Smooth muscle cell (in vitro differentiated cells): Measurements from ENCODE around the gene TELO2. TPM values are rescaled to one million over a fixed set of nuclear protein-coding genes. Genes with fewer than 3 reads are reported as not detected.

Experiments
- DNase-seq: peaks from one replicate; lab custom pipeline; 2025; ENCODE audit not compliant: unreplicated experiment; lab: John Stamatoyannopoulos, UW
- H2AFZ ChIP-seq: fragments of 200-600 bp; sonication (generic); 2 replicates; pipeline ENCODE4 v1.6.0; 2016; ENCODE audit warnings: antibody characterized with exemption, low read depth, mild to moderate bottlenecking
- H3F3A ChIP-seq: fragments of 200-600 bp; sonication (generic); 2 replicates; pipeline ENCODE4 v1.6.0; 2017; ENCODE audit warnings: antibody characterized with exemption, low read depth
- H3K27ac ChIP-seq: fragments of 200-600 bp; sonication (generic); 2 replicates; pipeline ENCODE4 v1.5.1; 2016; ENCODE audit warnings: low read depth, mild to moderate bottlenecking
- H3K27me3 ChIP-seq: fragments of 200-600 bp; sonication (generic); 2 replicates; pipeline ENCODE4 v1.6.1; 2016; ENCODE audit warnings: low read depth, mild to moderate bottlenecking
- H3K36me3 ChIP-seq: fragments of 200-600 bp; sonication (generic); 2 replicates; pipeline ENCODE4 v1.5.1; 2016; ENCODE audit warnings: low read depth
- H3K4me1 ChIP-seq: fragments of 200-600 bp; sonication (generic); 2 replicates; pipeline ENCODE4 v1.5.1; 2016; ENCODE audit warnings: low read depth
- H3K4me2 ChIP-seq: fragments of 200-600 bp; sonication (generic); 2 replicates; pipeline ENCODE4 v1.6.0; 2016; ENCODE audit warnings: mild to moderate bottlenecking
- H3K4me3 ChIP-seq: fragments of 200-600 bp; sonication (generic); 2 replicates; pipeline ENCODE4 v1.5.1; 2016; ENCODE audit warnings: mild to moderate bottlenecking
- H3K79me2 ChIP-seq: fragments of 200-600 bp; sonication (generic); 2 replicates; pipeline ENCODE4 v1.6.0; 2016; ENCODE audit warnings: low read depth, mild to moderate bottlenecking
- H3K9ac ChIP-seq: fragments of 200-600 bp; sonication (generic); 2 replicates; pipeline ENCODE4 v1.6.0; 2016; ENCODE audit warnings: low read depth
- H3K9me3 ChIP-seq: fragments of 200-600 bp; sonication (generic); replicated peaks from 2 replicates; pipeline ENCODE4 v1.5.1; 2016; ENCODE audit warnings: low read depth
- H4K20me1 ChIP-seq: fragments of 200-600 bp; sonication (generic); 2 replicates; pipeline ENCODE4 v1.6.0; 2016; ENCODE audit warnings: low read depth
- WGBS: methylation state at CpG from one replicate; pipeline ENCODE4 v1.1.7; 2016; ENCODE audit warnings: low lambda C conversion rate; 5-methylcytosine and 5-hydroxymethylcytosine counted together
- polyA plus RNA-seq: library from polyadenylated mRNA; unstranded; fragments of >200 nt; fragmentation: Nextera tagmentation; extraction: Ambion mirVana; gene quantifications from 2 replicates; pipeline ENCODE4 v1.2.1, GENCODE V29; 2016
- total RNA-seq: library from RNA; depleted of rRNA; stranded (reverse); fragments of >200 nt; gene quantifications from 2 replicates; pipeline ENCODE4 v1.2.3, GENCODE V29; 2014
- TF ChIP-seq, protein P1 (sequence below): fragments of 200-600 bp; sonication (generic); IDR thresholded peaks from 2 replicates; pipeline ENCODE4 v1.5.1; 2017; ENCODE audit warnings: borderline replicate concordance, mild to moderate bottlenecking, antibody characterized with exemption; ENCODE audit not compliant: insufficient read depth, poor library complexity, severe bottlenecking

Gene TELO2
- total and polyA plus RNA-seq, 2 experiments from 2014 or later, result 6.5 to 22.9 TPM

DNA sequence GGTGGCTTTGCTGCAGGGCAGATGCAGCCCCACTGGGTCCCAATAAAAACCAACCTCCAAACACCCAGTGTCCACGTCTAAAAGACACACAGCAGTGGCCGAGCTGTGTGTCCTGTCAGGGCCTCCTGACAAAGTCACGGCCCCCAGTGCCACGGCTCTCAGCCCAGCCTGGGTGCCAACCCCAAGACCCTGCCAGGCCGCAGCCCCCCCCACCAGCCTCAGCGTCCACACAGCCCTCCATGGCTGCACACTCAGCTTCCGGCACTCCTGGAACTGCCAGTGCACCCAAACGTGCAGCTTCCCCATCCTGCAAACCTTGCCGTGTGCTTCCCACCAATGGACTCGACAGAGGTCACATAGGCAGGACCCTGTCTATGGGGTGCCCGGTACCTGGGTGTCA, 45.2 kb upstream of the TELO2 start:
- Histone ChIP-seq H2AFZ (no peak overlapping the region), H3K4me1 (no peaks in the 10 kb centered on the region), H3K9me3 (no peaks in the 10 kb centered on the region), H3K4me2 (no peak overlapping the region), H3K79me2 (no peaks in the 10 kb centered on the region), H4K20me1 (no peaks in the 10 kb centered on the region), H3K36me3 (no peaks in the 10 kb centered on the region), H3K27ac (no peak overlapping the region), H3K27me3 (no peaks in the 10 kb centered on the region), H3K4me3 (no peak overlapping the region), H3F3A (no peaks in the 10 kb centered on the region), H3K9ac (no peak overlapping the region)
- TF ChIP-seq, protein P1, sequence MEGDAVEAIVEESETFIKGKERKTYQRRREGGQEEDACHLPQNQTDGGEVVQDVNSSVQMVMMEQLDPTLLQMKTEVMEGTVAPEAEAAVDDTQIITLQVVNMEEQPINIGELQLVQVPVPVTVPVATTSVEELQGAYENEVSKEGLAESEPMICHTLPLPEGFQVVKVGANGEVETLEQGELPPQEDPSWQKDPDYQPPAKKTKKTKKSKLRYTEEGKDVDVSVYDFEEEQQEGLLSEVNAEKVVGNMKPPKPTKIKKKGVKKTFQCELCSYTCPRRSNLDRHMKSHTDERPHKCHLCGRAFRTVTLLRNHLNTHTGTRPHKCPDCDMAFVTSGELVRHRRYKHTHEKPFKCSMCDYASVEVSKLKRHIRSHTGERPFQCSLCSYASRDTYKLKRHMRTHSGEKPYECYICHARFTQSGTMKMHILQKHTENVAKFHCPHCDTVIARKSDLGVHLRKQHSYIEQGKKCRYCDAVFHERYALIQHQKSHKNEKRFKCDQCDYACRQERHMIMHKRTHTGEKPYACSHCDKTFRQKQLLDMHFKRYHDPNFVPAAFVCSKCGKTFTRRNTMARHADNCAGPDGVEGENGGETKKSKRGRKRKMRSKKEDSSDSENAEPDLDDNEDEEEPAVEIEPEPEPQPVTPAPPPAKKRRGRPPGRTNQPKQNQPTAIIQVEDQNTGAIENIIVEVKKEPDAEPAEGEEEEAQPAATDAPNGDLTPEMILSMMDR, result no peak
- WGBS, result over 99% methylated on average over 11 of the region's 11 CpGs
- DNase-seq, result no peak

DNA sequence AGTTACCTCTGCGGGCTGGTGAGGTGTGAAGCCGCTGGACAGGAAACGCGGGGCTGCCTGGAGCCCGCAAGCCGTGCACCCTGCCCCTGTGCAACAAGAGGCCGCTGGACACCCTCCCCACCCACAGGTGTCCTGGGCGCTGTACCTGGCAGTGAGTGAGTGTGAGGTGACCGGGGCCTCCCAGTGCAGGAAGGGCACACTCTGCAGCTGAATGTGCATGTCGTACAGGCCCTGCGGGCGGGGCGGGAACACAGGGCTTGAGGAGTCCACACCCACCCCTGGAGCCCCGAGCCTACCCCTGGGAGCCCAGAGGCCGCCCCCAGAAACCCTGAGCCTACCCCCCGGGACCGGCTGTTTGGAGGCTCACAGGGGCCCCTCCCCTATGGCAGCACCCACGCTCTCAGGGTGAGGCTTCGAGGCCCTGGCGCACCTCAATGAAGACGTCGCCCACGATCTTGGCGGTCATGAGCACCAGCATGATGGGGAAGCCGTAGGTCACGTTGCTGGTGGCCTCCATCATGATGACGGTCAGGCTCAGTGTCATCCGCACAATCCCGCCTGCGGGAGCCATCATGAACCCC, 44.5 kb upstream of the TELO2 start:
- no peak for DNase-seq
- Histone ChIP-seq H3K4me2 (no peak overlapping the region), H3K27me3 (no peaks in the 10 kb centered on the region), H3K4me3 (no peak overlapping the region), H4K20me1 (no peaks in the 10 kb centered on the region), H3K36me3 (no peaks in the 10 kb centered on the region), H2AFZ (no peak overlapping the region), H3K9me3 (no peaks in the 10 kb centered on the region), H3K79me2 (no peaks in the 10 kb centered on the region), H3F3A (no peaks in the 10 kb centered on the region), H3K27ac (no peak overlapping the region), H3K4me1 (no peaks in the 10 kb centered on the region), H3K9ac (no peak overlapping the region)
- 98% methylated on average over 21 of the region's 30 CpGs for WGBS
- TF ChIP-seq, protein P1, result no peak

DNA sequence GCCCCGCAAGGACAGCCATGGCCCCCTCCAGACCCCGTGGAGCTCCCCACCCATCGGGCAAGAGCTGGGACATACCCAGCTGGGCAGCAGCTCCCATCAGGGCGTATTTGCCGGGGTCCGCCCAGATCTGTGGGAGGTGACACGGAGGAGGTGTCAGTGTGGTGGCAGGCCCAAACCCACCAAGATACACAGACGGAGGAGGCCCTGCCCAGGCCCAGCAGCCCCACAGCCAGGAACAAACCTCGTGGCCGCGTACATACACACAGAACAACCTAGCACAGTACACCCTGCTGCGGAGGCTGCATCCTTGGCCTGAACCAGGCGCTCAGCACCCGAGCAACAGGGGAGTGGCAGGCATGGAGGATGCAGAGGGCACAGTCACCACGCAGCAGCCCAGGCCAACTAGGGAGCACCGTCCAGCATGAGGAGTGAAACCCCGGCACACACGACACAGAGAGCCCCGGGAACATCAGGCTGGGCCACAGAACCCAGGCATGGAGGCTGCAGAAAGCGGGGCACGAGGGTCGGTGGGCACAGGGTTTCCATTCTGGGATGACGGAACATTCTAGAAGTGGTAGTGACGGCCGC, 43.9 kb upstream of the TELO2 start:
- 96% methylated on average over 25 of the region's 25 CpGs for whole genome bisulfite sequencing
- no peak for DNase-seq
- TF ChIP-seq, protein P1, result no peak
- Histone ChIP-seq H3K9ac (no peak overlapping the region), H3K4me2 (no peak overlapping the region), H4K20me1 (no peaks in the 10 kb centered on the region), H3K4me3 (no peak overlapping the region), H3K27ac (no peak overlapping the region), H3F3A (no peaks in the 10 kb centered on the region), H3K79me2 (no peaks in the 10 kb centered on the region), H3K36me3 (no peaks in the 10 kb centered on the region), H3K4me1 (no peaks in the 10 kb centered on the region), H3K27me3 (no peaks in the 10 kb centered on the region), H3K9me3 (no peaks in the 10 kb centered on the region), H2AFZ (no peak overlapping the region)

DNA sequence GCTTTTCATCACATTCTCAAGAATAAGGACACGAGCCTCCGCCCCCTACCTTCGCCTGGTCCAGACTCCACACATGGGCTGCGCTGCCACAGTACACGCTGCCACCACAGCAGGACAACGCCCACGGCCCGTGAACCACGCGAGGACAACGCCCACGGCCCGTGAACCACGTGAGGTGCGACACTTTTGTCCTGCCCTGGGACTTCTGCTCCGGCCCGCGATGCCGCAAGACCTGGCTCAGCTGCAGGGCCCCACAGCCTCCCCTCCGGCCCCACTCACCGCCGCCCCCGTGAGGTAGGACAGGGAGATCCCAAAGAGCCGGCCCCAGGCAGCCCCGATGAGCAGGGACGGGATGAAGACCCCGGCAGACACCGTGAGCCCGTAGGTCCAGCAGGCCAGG, 42.9 kb upstream of the TELO2 start:
- no peak overlapping the region for H3K9ac ChIP-seq
- TF ChIP-seq, protein P1, result no peak
- no peaks in the 10 kb centered on the region for H4K20me1 ChIP-seq
- no peak overlapping the region for H3K27ac ChIP-seq
- no peak overlapping the region for H2AFZ ChIP-seq
- H3K4me1 ChIP-seq, result no peaks in the 10 kb centered on the region
- no peak overlapping the region for H3K4me2 ChIP-seq
- DNase-seq, result no peak
- H3K36me3 ChIP-seq, result no peaks in the 10 kb centered on the region
- no peaks in the 10 kb centered on the region for H3K79me2 ChIP-seq
- no peaks in the 10 kb centered on the region for H3K9me3 ChIP-seq
- no peaks in the 10 kb centered on the region for H3K27me3 ChIP-seq
- no peak overlapping the region for H3K4me3 ChIP-seq
- H3F3A ChIP-seq, result no peaks in the 10 kb centered on the region
- 93% methylated on average over 29 of the region's 29 CpGs for WGBS
